ENCODE results near the gene SPDYE6.

DNA sequence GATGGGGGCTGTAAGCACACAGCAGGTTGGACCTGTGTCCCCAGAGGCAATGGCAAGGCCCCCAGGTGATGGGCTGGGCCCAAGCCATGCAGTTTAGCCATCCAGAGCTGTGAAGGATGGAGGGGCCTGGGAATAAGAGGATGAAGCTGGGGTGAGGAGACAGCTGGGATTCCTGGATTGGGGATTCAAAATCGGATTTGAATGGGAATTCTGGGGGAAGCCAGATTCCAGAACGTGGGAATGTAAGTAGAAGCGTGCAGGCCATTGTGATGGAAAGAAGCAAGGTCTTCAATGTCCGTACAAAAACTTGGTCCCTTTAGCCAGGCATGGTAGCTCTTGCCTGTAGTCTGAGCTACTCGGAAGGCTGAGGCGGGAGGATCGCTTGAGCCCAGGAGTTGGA, 59.7 kb downstream of the SPDYE6 start:
- TF ChIP-seq BHLHE40 (IDR thresholded peaks at IDR 0.05; ENCODE audit: borderline replicate concordance in 1 of 2, low read depth in 2 of 2, low read length in 1 of 2) (no peak), MAX (IDR thresholded peaks at IDR 0.05; ENCODE audit: low read depth, low read length) (no peak), SMC3 (IDR thresholded peaks at IDR 0.05; ENCODE audit: borderline replicate concordance, low read length) (no peak), BRCA1 (IDR thresholded peaks at IDR 0.05; ENCODE audit: low read depth, low read length) (no peak), RELA (IDR thresholded peaks at IDR 0.05; ENCODE audit: borderline replicate concordance, partially characterized antibody) (no peak)
- TF ChIP-seq, protein P1, sequence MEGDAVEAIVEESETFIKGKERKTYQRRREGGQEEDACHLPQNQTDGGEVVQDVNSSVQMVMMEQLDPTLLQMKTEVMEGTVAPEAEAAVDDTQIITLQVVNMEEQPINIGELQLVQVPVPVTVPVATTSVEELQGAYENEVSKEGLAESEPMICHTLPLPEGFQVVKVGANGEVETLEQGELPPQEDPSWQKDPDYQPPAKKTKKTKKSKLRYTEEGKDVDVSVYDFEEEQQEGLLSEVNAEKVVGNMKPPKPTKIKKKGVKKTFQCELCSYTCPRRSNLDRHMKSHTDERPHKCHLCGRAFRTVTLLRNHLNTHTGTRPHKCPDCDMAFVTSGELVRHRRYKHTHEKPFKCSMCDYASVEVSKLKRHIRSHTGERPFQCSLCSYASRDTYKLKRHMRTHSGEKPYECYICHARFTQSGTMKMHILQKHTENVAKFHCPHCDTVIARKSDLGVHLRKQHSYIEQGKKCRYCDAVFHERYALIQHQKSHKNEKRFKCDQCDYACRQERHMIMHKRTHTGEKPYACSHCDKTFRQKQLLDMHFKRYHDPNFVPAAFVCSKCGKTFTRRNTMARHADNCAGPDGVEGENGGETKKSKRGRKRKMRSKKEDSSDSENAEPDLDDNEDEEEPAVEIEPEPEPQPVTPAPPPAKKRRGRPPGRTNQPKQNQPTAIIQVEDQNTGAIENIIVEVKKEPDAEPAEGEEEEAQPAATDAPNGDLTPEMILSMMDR (IDR thresholded peaks at IDR 0.05 in 2 of 3, conservative IDR thresholded peaks at IDR 0.05 in 1 of 3; ENCODE audit: control insufficient read depth in 2 of 3, extremely low read depth in 1 of 3, insufficient read depth in 1 of 3, low read depth in 3 of 3, low read length in 3 of 3), result no peak
- TF ChIP-seq, protein P2, sequence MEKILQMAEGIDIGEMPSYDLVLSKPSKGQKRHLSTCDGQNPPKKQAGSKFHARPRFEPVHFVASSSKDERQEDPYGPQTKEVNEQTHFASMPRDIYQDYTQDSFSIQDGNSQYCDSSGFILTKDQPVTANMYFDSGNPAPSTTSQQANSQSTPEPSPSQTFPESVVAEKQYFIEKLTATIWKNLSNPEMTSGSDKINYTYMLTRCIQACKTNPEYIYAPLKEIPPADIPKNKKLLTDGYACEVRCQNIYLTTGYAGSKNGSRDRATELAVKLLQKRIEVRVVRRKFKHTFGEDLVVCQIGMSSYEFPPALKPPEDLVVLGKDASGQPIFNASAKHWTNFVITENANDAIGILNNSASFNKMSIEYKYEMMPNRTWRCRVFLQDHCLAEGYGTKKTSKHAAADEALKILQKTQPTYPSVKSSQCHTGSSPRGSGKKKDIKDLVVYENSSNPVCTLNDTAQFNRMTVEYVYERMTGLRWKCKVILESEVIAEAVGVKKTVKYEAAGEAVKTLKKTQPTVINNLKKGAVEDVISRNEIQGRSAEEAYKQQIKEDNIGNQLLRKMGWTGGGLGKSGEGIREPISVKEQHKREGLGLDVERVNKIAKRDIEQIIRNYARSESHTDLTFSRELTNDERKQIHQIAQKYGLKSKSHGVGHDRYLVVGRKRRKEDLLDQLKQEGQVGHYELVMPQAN (conservative IDR thresholded peaks at IDR 0.05), result no peak
- TF ChIP-seq, protein P3, sequence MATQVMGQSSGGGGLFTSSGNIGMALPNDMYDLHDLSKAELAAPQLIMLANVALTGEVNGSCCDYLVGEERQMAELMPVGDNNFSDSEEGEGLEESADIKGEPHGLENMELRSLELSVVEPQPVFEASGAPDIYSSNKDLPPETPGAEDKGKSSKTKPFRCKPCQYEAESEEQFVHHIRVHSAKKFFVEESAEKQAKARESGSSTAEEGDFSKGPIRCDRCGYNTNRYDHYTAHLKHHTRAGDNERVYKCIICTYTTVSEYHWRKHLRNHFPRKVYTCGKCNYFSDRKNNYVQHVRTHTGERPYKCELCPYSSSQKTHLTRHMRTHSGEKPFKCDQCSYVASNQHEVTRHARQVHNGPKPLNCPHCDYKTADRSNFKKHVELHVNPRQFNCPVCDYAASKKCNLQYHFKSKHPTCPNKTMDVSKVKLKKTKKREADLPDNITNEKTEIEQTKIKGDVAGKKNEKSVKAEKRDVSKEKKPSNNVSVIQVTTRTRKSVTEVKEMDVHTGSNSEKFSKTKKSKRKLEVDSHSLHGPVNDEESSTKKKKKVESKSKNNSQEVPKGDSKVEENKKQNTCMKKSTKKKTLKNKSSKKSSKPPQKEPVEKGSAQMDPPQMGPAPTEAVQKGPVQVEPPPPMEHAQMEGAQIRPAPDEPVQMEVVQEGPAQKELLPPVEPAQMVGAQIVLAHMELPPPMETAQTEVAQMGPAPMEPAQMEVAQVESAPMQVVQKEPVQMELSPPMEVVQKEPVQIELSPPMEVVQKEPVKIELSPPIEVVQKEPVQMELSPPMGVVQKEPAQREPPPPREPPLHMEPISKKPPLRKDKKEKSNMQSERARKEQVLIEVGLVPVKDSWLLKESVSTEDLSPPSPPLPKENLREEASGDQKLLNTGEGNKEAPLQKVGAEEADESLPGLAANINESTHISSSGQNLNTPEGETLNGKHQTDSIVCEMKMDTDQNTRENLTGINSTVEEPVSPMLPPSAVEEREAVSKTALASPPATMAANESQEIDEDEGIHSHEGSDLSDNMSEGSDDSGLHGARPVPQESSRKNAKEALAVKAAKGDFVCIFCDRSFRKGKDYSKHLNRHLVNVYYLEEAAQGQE (IDR thresholded peaks at IDR 0.05; ENCODE audit: low read depth, low read length), result no peak

Measured in GM12878 (cell line).